ENCODE results near the gene BCO2. TPM values are rescaled to one million over a fixed set of nuclear protein-coding genes. Genes with fewer than 3 reads are reported as not detected.
"Not testable (repeated sequence)": the region's sequence is repeated elsewhere in the genome, so short reads cannot be mapped to it uniquely, and the experiment has no call there.

Gene BCO2
- total RNA-seq, 2 donors from 2014 or later: 3.2 to 9.1 TPM

DNA sequence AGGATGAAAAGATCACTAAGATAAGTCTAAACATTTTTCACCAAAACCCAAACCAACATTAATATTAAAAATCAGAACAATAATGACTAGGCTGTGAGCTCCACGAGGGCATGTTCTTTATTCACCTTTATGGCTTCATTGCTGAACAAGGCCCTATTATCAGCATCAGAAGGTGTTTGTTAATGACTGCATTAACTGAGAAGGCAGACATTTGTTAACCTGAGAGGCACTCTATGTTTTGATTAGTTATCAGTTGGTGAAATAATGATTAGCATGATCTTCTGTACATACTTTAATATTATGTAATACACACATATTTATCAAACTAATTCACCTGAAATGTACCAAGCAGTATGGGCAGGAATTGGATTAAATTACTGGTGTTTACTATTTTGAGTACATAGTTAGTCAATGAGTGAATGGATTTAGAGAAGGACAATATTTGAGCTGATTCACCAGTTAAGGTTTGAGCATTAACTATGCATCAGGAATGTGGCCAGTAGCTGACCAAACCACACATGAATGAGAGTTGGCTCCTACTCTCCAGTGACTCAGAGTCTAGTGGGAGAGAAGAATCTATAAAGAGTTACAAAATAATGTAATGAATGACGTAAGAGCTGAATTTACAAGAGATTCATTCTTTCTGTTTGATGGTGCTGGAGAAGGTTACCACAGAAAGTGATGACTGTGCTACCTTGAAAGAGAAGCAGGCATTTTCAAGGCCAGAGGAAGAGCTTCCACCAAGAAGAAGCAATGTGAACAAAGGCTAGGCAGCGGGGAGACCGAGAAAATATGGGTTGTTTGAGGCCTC is 18.2 kb upstream of the BCO2 start:
- H3K27ac ChIP-seq: no peak overlapping the region
- DNase-seq (ENCODE audit: low spot score): no peak
- TF ChIP-seq POLR2A (IDR thresholded peaks at IDR 0.05) (no peak), POLR2AphosphoS5 (IDR thresholded peaks at IDR 0.05) (peak; percentile 32)
- TF ChIP-seq, protein P1, sequence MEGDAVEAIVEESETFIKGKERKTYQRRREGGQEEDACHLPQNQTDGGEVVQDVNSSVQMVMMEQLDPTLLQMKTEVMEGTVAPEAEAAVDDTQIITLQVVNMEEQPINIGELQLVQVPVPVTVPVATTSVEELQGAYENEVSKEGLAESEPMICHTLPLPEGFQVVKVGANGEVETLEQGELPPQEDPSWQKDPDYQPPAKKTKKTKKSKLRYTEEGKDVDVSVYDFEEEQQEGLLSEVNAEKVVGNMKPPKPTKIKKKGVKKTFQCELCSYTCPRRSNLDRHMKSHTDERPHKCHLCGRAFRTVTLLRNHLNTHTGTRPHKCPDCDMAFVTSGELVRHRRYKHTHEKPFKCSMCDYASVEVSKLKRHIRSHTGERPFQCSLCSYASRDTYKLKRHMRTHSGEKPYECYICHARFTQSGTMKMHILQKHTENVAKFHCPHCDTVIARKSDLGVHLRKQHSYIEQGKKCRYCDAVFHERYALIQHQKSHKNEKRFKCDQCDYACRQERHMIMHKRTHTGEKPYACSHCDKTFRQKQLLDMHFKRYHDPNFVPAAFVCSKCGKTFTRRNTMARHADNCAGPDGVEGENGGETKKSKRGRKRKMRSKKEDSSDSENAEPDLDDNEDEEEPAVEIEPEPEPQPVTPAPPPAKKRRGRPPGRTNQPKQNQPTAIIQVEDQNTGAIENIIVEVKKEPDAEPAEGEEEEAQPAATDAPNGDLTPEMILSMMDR (IDR thresholded peaks at IDR 0.05): no peak
- H3K4me1 ChIP-seq (replicated peaks): no peaks in the 10 kb centered on the region
- H3K9me3 ChIP-seq: no peaks in the 10 kb centered on the region
- H3K36me3 ChIP-seq: no peaks in the 10 kb centered on the region
- intact Hi-C loops (cut with DNase I): no loop called here
- no peaks in the 10 kb centered on the region for H3K27me3 ChIP-seq (replicated peaks; ENCODE audit: insufficient read depth)
- no peak overlapping the region for H3K4me3 ChIP-seq
- WGBS: 70% methylated on average over 4 of the region's 4 CpGs

DNA sequence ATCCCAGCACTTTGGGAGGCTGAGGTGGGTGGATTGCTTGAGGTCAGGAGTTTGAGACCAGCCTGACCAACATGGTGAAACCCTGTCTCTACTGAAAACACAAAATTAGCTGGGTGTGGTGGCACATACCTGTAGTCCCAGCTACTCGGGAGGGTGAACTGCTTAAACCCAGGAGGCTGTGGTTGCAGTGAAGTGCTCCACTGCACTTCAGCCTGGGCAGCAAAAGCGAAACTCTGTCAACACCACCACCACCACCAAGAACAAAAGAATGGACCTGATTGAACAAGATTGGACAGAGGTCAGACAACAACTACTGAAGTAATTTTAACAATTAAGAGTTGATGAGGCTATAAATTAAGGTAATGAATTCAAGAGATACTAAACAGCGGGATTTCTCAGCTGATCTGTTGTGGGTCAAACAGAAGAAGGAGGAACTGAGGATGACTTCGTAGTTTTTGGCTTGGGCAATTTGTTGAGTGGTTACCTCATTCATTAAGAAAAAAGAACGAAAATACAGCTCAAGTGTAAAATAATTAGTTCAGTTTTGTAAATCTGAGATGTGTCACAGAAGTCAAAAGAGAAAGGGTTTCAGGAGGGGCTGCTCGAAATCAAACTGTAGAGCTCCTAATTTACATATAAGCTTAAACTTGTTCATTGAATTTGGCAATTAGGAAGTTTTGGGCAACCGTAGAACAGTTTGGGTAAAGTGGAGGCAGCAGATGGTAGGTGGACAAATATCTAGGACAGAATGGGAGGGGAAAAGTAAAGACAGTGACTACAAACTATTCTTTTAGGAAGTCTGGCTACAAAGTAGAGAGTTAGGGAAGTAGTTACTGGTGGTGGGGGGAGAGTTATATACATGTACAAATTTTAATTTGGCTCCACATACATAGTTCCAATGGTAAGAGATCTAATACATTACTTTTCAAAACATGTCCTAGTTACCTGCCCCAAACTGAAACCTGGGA is 15.9 kb upstream of the BCO2 start:
- no peaks in the 10 kb centered on the region for H3K4me1 ChIP-seq (replicated peaks)
- TF ChIP-seq, protein P1 (IDR thresholded peaks at IDR 0.05): no peak
- TF ChIP-seq POLR2A (IDR thresholded peaks at IDR 0.05) (no peak), POLR2AphosphoS5 (IDR thresholded peaks at IDR 0.05) (no peak)
- intact Hi-C loops (cut with DNase I): no loop called here
- no peaks in the 10 kb centered on the region for H3K9me3 ChIP-seq
- no peaks in the 10 kb centered on the region for H3K36me3 ChIP-seq
- DNase-seq (ENCODE audit: low spot score): no peak
- 82% methylated on average over 7 of the region's 7 CpGs for WGBS
- H3K4me3 ChIP-seq: no peak overlapping the region
- H3K27me3 ChIP-seq (replicated peaks; ENCODE audit: insufficient read depth): no peaks in the 10 kb centered on the region
- H3K27ac ChIP-seq: no peak overlapping the region

DNA sequence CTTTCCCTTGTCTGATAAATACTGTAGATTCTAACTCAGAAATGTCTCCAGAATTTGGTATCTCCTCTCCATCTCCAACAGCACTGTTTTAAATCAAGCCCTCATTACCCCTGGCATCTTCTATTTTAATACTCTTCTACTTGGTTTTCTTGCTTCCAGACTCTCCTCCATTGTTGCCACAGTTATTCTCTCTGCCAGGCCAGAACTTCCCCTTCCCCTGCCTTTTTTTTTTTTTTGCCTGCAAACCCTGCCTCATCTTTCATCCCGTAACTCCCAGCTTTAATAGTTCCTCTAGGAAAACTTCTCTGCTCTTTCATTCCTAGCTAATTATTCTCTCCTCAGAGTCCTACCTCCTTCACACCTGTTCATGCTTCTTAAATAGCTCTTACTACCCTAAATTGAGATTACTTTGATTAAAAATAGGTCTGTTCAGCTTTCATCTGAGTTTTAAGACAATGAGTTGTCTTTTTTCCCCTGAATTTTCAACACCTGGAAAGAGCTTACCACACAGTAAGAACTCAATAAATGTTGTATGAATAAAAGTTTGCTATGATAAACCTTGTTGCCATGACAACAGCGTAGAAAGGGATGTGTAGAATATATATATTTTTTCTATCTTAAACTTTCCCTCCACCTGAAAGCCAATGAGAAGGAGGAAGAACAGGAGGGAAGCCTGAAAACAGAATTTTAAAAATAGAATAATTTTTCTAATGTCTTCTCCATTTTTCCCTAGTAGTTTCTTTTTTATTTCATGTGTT is 15.0 kb upstream of the BCO2 start:
- TF ChIP-seq POLR2A (IDR thresholded peaks at IDR 0.05) (no peak), POLR2AphosphoS5 (IDR thresholded peaks at IDR 0.05) (no peak)
- TF ChIP-seq, protein P1 (IDR thresholded peaks at IDR 0.05): no peak
- H3K27ac ChIP-seq: no peak overlapping the region
- H3K9me3 ChIP-seq: no peaks in the 10 kb centered on the region
- no peaks in the 10 kb centered on the region for H3K36me3 ChIP-seq
- no peaks in the 10 kb centered on the region for H3K27me3 ChIP-seq (replicated peaks; ENCODE audit: insufficient read depth)
- intact Hi-C loops (cut with DNase I): no loop called here
- 69% methylated on average over 2 of the region's 2 CpGs for WGBS
- no peak for DNase-seq (ENCODE audit: low spot score)
- H3K4me3 ChIP-seq: no peak overlapping the region
- H3K4me1 ChIP-seq (replicated peaks): no peaks in the 10 kb centered on the region

DNA sequence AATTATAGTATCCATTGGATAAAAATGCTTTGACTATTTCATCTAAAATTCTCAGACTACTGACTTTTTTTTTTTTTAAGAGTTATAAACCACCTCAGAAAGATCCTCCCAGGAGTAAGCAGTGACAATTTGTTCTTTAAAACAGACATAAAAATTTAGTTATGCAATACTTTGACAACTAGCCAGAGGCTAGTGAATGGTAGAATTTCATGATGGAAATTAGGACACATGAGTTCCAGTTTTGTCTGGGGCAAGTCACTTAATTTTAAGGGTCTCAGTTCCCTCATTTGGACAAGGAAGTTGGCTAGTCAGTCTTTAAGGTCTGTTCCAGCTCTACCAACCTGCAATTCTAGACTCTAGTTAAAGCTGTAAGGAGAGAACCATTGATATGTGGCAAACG is 14.3 kb upstream of the BCO2 start:
- Histone ChIP-seq H3K27ac (peak overlapping the region in 1 of 2 donors; percentile 20), H3K9me3 (no peaks in the 10 kb centered on the region), H3K36me3 (no peaks in the 10 kb centered on the region), H3K4me1 (replicated peaks) (no peaks in the 10 kb centered on the region), H3K27me3 (replicated peaks; ENCODE audit: insufficient read depth) (no peaks in the 10 kb centered on the region), H3K4me3 (no peak overlapping the region)
- 23% methylated on average over 1 of the region's 1 CpG for WGBS
- TF ChIP-seq, protein P1 (IDR thresholded peaks at IDR 0.05): no peak
- no peak for TF ChIP-seq POLR2A (IDR thresholded peaks at IDR 0.05)
- intact Hi-C loops (cut with DNase I): no loop called here
- no peak for DNase-seq (ENCODE audit: low spot score)

DNA sequence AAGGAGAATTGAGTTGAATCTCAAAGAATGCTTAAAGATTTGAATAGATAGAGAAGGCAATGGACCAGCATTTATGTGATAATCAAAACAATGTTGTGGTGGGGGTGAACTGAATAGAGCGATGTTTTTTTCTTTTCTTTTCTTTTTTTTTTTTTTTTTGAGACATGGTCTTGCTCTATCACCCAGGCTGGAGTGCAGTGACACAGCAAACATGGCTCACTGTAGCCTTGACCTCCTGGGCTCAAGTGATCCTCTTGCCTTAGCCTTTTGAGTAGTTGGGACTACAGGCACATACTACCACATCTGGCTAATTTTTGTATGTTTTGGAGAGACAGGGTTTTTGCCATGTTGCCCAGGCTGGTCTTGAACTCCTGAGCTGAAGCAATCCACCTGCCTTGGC is 13.1 kb upstream of the BCO2 start:
- H3K27ac ChIP-seq; DNase-seq (ENCODE audit: low spot score); H3K4me3 ChIP-seq; H3K27me3 ChIP-seq (replicated peaks; ENCODE audit: insufficient read depth); H3K36me3 ChIP-seq; intact Hi-C loops (cut with DNase I); H3K4me1 ChIP-seq (replicated peaks); H3K9me3 ChIP-seq: not testable (repeated sequence)
- WGBS: 94% methylated on average over 1 of the region's 1 CpG

All from prostate gland (tissue), 2 donors.